T-helper 2 cell treated with Interferon-gamma antibody and Interleukin-4, amounts not matched to agents 100 ng/mL and 5 ng/mL, for 36 hours (primary cell): ENCODE results near the gene FANCC. TPM values are rescaled to one million over a fixed set of nuclear protein-coding genes. Genes with fewer than 3 reads are reported as not detected.

ENCODE experiments used
- intact Hi-C: fragments of 100-400 bp; cut with micrococcal nuclease; formaldehyde crosslinking; loops from one replicate; pipeline ENCODE4 v1.15.1; 2023
- total RNA-seq: library from RNA; stranded (reverse); gene quantifications from 2 replicates; pipeline ENCODE4 v1.2.3, GENCODE V29; 2022

FANCC gene
- 13.7 and 15.9 TPM in 2 replicates for total RNA-seq

- intact Hi-C loops, result no loop called here
Measured at GRCh38 chr9:95317119-95317892, at the start of gene FANCC. TSS of gene FANCC (minus strand) at chr9:95317709. CDS start at chr9:95249291, 68,418 bp downstream.

GRCh38 chr9:95366731-95367325 lies 49.3 kb upstream of the FANCC start:
- intact Hi-C loops, result no loop called here

- intact Hi-C loops, result no loop called here
Measured at GRCh38 chr9:95365766-95366165, 48.3 kb upstream of the FANCC start.

GRCh38 chr9:95363051-95363841 lies 45.7 kb upstream of the FANCC start:
- intact Hi-C loops, result no loop called here

GRCh38 chr9:95360866-95361265 lies 43.4 kb upstream of the FANCC start:
- intact Hi-C loops, result no loop called here

- intact Hi-C loops, result no loop called here
Measured at GRCh38 chr9:95357316-95357715, 39.8 kb upstream of the FANCC start.

GRCh38 chr9:95355500-95355899 lies 38.0 kb upstream of the FANCC start:
- intact Hi-C loops, result no loop called here

GRCh38 chr9:95351051-95351450 lies 33.5 kb upstream of the FANCC start:
- intact Hi-C loops, result no loop called here

GRCh38 chr9:95350266-95350665 lies 32.8 kb upstream of the FANCC start:
- intact Hi-C loops, result no loop called here

GRCh38 chr9:95349091-95350038 lies 31.9 kb upstream of the FANCC start:
- intact Hi-C loops, result loop anchor here (10.0 kb wide), 1 partner anchor 65 kb away; no protein-coding TSS in a partner anchor

GRCh38 chr9:95346021-95346420 lies 28.5 kb upstream of the FANCC start:
- intact Hi-C loops, result loop anchor here (10.0 kb wide), 1 partner anchor 61 kb away; no protein-coding TSS in a partner anchor

GRCh38 chr9:95344735-95345325 lies 27.3 kb upstream of the FANCC start:
- intact Hi-C loops, result loop anchor here (10.0 kb wide), 1 partner anchor 60 kb away; no protein-coding TSS in a partner anchor

- intact Hi-C loops, result loop anchor here (10.0 kb wide), 1 partner anchor 59 kb away; no protein-coding TSS in a partner anchor
Measured at GRCh38 chr9:95343725-95344287, 26.3 kb upstream of the FANCC start.

GRCh38 chr9:95342571-95342970 lies 25.1 kb upstream of the FANCC start:
- intact Hi-C loops, result loop anchor here (10.0 kb wide), 1 partner anchor 58 kb away; no protein-coding TSS in a partner anchor

GRCh38 chr9:95341293-95341962 lies 23.9 kb upstream of the FANCC start:
- intact Hi-C loops, result loop anchor here (10.0 kb wide), 1 partner anchor 57 kb away; no protein-coding TSS in a partner anchor

GRCh38 chr9:95338243-95338642 lies 20.7 kb upstream of the FANCC start:
- intact Hi-C loops, result no loop called here

- intact Hi-C loops, result no loop called here
Measured at GRCh38 chr9:95336281-95336680, 18.8 kb upstream of the FANCC start.

- intact Hi-C loops, result no loop called here
Measured at GRCh38 chr9:95333426-95333825, 15.9 kb upstream of the FANCC start.

- intact Hi-C loops, result no loop called here
Measured at GRCh38 chr9:95332860-95333259, 15.4 kb upstream of the FANCC start.
